Activated CD4-positive, alpha-beta T cell treated with anti-CD3 and anti-CD28 coated beads, Interleukin-2, amount 50 U/mL, for 4 hours (primary cell): Measurements from ENCODE around the gene TRIOBP.
A peak's percentile ranks its signal among the peaks of the same experiment; 100 is the strongest.
"Not testable (repeated sequence)": the region's sequence is repeated elsewhere in the genome, so short reads cannot be mapped to it uniquely, and the experiment has no call there.

Source experiments
- DNase-seq, 2 experiments: peaks; one replicate each; pipeline ENCODE4 v3.0.0-alpha.2; 2020

Gene TRIOBP

GRCh38 chr22:37696657-37697537, at the start of gene TRIOBP:
TRIOBP (plus strand) TSS chr22:37697048; CDS start chr22:37701366, 4,318 bp downstream.
- DNase-seq = peak; percentile 87

GRCh38 chr22:37647317-37647716, 49.5 kb upstream of the TRIOBP start:
- no peak for DNase-seq

- no peak for DNase-seq
Measured at GRCh38 chr22:37647928-37648327, 48.9 kb upstream of the TRIOBP start.

GRCh38 chr22:37650463-37651136, 46.2 kb upstream of the TRIOBP start:
- no peak for DNase-seq

- DNase-seq = no peak
Measured at GRCh38 chr22:37654563-37655251, 42.1 kb upstream of the TRIOBP start.

- DNase-seq = no peak
Measured at GRCh38 chr22:37655252-37655563, 41.6 kb upstream of the TRIOBP start.

GRCh38 chr22:37656583-37656982, 40.3 kb upstream of the TRIOBP start:
- not testable (repeated sequence) for DNase-seq

- DNase-seq = no peak
Measured at GRCh38 chr22:37657590-37658132, 39.2 kb upstream of the TRIOBP start.

- DNase-seq = peak; percentile 97 to 98
Measured at GRCh38 chr22:37658133-37659065, 38.4 kb upstream of the TRIOBP start, which contains the start of gene PDXP. PDXP (plus strand) TSS chr22:37658723; CDS start chr22:37658783, 60 bp downstream.

- DNase-seq = no peak
Measured at GRCh38 chr22:37659066-37659896, 37.6 kb upstream of the TRIOBP start.

- no peak for DNase-seq
Measured at GRCh38 chr22:37659897-37660708, 36.7 kb upstream of the TRIOBP start.

- DNase-seq = no peak
Measured at GRCh38 chr22:37660709-37661045, 36.2 kb upstream of the TRIOBP start.

GRCh38 chr22:37661160-37661924, 35.5 kb upstream of the TRIOBP start:
- no peak for DNase-seq

GRCh38 chr22:37662039-37662438, 34.8 kb upstream of the TRIOBP start:
- no peak for DNase-seq

GRCh38 chr22:37663521-37664140, 33.2 kb upstream of the TRIOBP start:
- no peak for DNase-seq

- DNase-seq = no peak
Measured at GRCh38 chr22:37664249-37665101, 32.4 kb upstream of the TRIOBP start.

GRCh38 chr22:37665487-37665886, 31.4 kb upstream of the TRIOBP start:
- DNase-seq = no peak

GRCh38 chr22:37669586-37669985, 27.3 kb upstream of the TRIOBP start:
- no peak for DNase-seq
